ENCODE measurements around the gene LCN15. TPM values are rescaled to one million over a fixed set of nuclear protein-coding genes. Genes with fewer than 3 reads are reported as not detected.

Gene LCN15
- total and polyA plus RNA-seq, 2 of the 4 experiments (the other 2 are of a cell fraction) = not detected

- no peak overlapping the region for H3K4ac ChIP-seq (ENCODE audit: low read depth, low read length)
- peaks cover 17% of the 10 kb centered on the region for H3K4me1 ChIP-seq (ENCODE audit: control insufficient read depth, insufficient read depth, low read length)
- no peak overlapping the region for H4K5ac ChIP-seq (ENCODE audit: low read depth, low read length)
- H3K27ac ChIP-seq (ENCODE audit: insufficient read depth, low read length) = no peak overlapping the region
- H2BK20ac ChIP-seq (ENCODE audit: low read depth, low read length) = no peak overlapping the region
- no peak overlapping the region for H3K23ac ChIP-seq (ENCODE audit: low read depth, low read length)
- H3K27me3 ChIP-seq (ENCODE audit: control insufficient read depth, insufficient read depth, low read length) = peaks cover 21% of the 10 kb centered on the region
- intact Hi-C loops (cut with micrococcal nuclease) = no loop called here
- H3K36me3 ChIP-seq (ENCODE audit: control insufficient read depth, insufficient read depth, low read length) = peaks cover 2% of the 10 kb centered on the region
- POLR2A ChIA-PET (ENCODE audit: unreplicated experiment) = no interaction called here
- no peak overlapping the region for H2BK15ac ChIP-seq (ENCODE audit: low read depth, low read length)
- no peak overlapping the region for H3K4me3 ChIP-seq (ENCODE audit: insufficient read depth, low read depth, low read length)
- peak overlapping the region; percentile 22 for H2AFZ ChIP-seq (replicated peaks; ENCODE audit: low read length, poor library complexity)
- TF ChIP-seq CEBPB (IDR thresholded peaks at IDR 0.05; ENCODE audit: low read depth, low read length) (no peak), USF2 (IDR thresholded peaks at IDR 0.05; ENCODE audit: low read depth, low read length) (no peak), ELK1 (IDR thresholded peaks at IDR 0.05; ENCODE audit: borderline replicate concordance, low read depth, low read length) (no peak), SMC3 (IDR thresholded peaks at IDR 0.05; ENCODE audit: low read depth, low read length) (no peak), BHLHE40 (IDR thresholded peaks at IDR 0.05; ENCODE audit: low read depth, low read length) (no peak), POLR2A (IDR thresholded peaks at IDR 0.05; ENCODE audit: low read depth, low read length) (no peak), CHD1 (IDR thresholded peaks at IDR 0.05; ENCODE audit: low read depth, low read length) (no peak), RAD21 (IDR thresholded peaks at IDR 0.05; ENCODE audit: low read length) (no peak), MAZ (IDR thresholded peaks at IDR 0.05; ENCODE audit: borderline replicate concordance, low read depth, low read length) (no peak), MAFK (IDR thresholded peaks at IDR 0.05; ENCODE audit: low read depth, low read length) (no peak), MXI1 (IDR thresholded peaks at IDR 0.05; ENCODE audit: borderline replicate concordance, low read depth, low read length) (no peak), RCOR1 (IDR thresholded peaks at IDR 0.05; ENCODE audit: insufficient replicate concordance, low read length) (no peak), FOS (IDR thresholded peaks at IDR 0.05; ENCODE audit: low read depth, low read length) (no peak)
- ATAC-seq (ENCODE audit: low read depth) = no peak
- H2AK9ac ChIP-seq (replicated peaks; ENCODE audit: low read depth, low read length, poor library complexity) = no peak overlapping the region
- dilution Hi-C loops (cut with HindIII; ENCODE audit: low sequenced_read_pairs, unreplicated experiment) = no loop called here
- in situ Hi-C loops (cut with MboI; ENCODE audit: low sequenced_read_pairs) = no loop called here
- H3K56ac ChIP-seq (ENCODE audit: extremely low read depth, insufficient read depth, low read length) = no peak overlapping the region
- whole genome bisulfite sequencing, 2 experiments (ENCODE audit: extremely low coverage in 2 of 2, insufficient read length in 1 of 2) = 92% methylated on average over 10 of the region's 20 CpGs; no CpG with 5 or more reads in 1 of the 2 experiments
- H3K14ac ChIP-seq (replicated peaks; ENCODE audit: low read depth, low read length) = no peak overlapping the region
- DNase-seq = no peak
- CTCF ChIA-PET = no interaction called here
- H4K20me1 ChIP-seq (ENCODE audit: insufficient read depth, low read length) = peaks cover 13% of the 10 kb centered on the region; the same call in 1 of the 2 replicates
- H3K79me1 ChIP-seq (ENCODE audit: low read depth in 1 of 2, low read length in 2 of 2) = peaks cover 15 to 21% of the 10 kb centered on the region in 2 experiments
- H3K9ac ChIP-seq (ENCODE audit: low read depth, low read length) = no peak overlapping the region
- no peaks in the 10 kb centered on the region for H3K9me1 ChIP-seq (ENCODE audit: insufficient read depth, low read length)
- no peak overlapping the region for H3K4me2 ChIP-seq (ENCODE audit: low read depth, low read length)
- H3K9me3 ChIP-seq (ENCODE audit: control insufficient read depth, insufficient read depth, low read length) = no peaks in the 10 kb centered on the region
- H2AK5ac ChIP-seq (ENCODE audit: low read depth, low read length) = no peak overlapping the region
- H4K91ac ChIP-seq (ENCODE audit: insufficient read depth, low read depth, low read length) = no peak overlapping the region
- no TSS peak for BruUV-seq (replicated peaks)
- no peak overlapping the region for H2BK5ac ChIP-seq (ENCODE audit: low read depth, low read length, poor library complexity, severe bottlenecking)
- no peak overlapping the region for H4K8ac ChIP-seq (ENCODE audit: low read depth in 2 of 2, low read length in 2 of 2)
- H3K18ac ChIP-seq (ENCODE audit: low read depth, low read length) = no peak overlapping the region
- H2BK120ac ChIP-seq (ENCODE audit: low read depth, low read length) = no peak overlapping the region
Observed at GRCh38 chr9:136804509-136805206, 40.3 kb upstream of the LCN15 start.

All from IMR-90 (cell line).